NB4 (cell line): ENCODE data around the gene PDPN.

Experiments used
- CTCF ChIP-seq: IDR thresholded peaks from one replicate; pipeline ENCODE4 v1.5.1; 2012; ENCODE audit warnings: low read depth, low read length
- POLR2A ChIP-seq: IDR thresholded peaks from 2 replicates; pipeline ENCODE4 v1.6.1; 2011; ENCODE audit warnings: mild to moderate bottlenecking; ENCODE audit not compliant: insufficient read length; ENCODE audit errors: extremely low read depth

DNA sequence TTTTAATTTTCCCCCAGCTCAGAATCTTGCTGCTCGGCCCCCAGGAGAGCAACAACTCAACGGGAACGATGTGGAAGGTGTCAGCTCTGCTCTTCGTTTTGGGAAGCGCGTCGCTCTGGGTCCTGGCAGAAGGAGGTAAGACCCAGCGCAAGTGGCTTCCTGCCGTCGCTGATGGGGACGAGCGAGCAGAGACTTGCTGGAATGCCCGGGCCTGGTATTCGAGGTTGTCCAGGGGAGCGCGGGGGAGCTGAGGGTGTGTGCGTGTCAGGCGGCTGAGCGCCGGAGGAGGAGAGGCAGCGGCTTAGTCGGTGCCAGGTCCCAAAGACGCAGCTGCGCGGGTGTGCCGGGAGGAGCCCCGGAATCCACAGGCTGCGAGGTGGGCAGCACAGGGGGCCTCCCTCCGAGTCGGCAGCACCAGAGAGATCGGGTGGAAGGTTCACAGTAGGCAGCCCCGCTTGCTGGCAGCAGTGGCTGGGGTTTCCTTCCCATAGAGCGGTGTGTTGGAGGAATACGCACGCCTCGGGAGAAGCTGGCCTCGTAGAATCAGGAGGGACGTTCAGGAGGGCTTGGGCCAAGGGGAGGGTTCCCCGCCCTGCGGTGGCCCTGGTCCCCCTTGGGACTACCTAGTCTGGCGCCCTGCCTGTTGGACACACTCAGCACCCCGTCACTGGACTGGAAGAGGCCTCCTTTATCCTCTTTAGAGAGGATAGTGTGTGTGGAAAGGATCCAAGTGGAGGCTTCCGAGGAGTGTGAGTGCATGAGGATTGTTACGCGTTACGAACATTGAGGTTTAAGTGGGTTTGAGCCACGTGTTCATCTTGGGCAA is 547 bp downstream of the PDPN start:
- TF ChIP-seq CTCF, result no peak
- no peak for TF ChIP-seq POLR2A
